ENCODE data around the gene SEMA3E.

GRCh38 chr7:83388436-83388835 lies 260.5 kb downstream of the SEMA3E start:
- TF ChIP-seq POLR2A (IDR thresholded peaks at IDR 0.05; ENCODE audit: low read depth, low read length) (no peak), PAX5 (IDR thresholded peaks at IDR 0.05; ENCODE audit: insufficient read depth, low read length, severe bottlenecking) (no peak), TAF1 (IDR thresholded peaks at IDR 0.05; ENCODE audit: low read depth, low read length) (no peak)

Measured in GM12891 (cell line).